ENCODE data around the gene SLC12A3. TPM values are rescaled to one million over a fixed set of nuclear protein-coding genes. Genes with fewer than 3 reads are reported as not detected.

Gene SLC12A3
- total and polyA plus RNA-seq, 2 of the 8 experiments (the other 6 are each of a cell fraction or from before 2014, with no cell fraction given): not detected

DNA sequence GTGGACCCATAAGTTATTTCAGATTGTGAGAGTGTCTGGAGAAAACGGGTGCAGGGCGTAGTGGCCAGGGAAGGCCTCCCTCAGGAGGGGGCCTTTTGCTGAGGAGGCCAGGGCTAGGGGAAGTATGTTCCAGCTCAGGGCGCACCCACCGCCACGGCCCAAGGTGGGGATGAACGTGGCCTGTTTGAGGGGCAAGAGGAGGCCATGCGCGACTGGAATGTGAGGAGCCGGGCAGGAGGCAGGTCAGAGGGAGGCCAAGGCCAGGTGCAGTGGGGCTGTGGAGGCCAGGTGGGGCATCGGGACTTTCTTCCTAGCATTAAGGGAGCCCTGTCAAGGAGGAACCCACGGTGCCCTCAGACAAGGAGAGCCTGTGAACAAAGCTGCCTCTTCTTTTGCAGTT lies 26.7 kb downstream of the SLC12A3 start (continued):
- no peak for TF ChIP-seq EZH2 (IDR thresholded peaks at IDR 0.05; ENCODE audit: low read depth, low read length, severe bottlenecking)
- TF ChIP-seq KDM1A (IDR thresholded peaks at IDR 0.05; ENCODE audit: borderline replicate concordance, low read length): no peak
- no peak for TF ChIP-seq POU5F1 (IDR thresholded peaks at IDR 0.05; ENCODE audit: low read depth, low read length)

Data from H1 (cell line).